HG03460 (cell line): ENCODE data around the gene RCOR1.

Experiments used
- ATAC-seq: cut with Tn5 transposase; IDR thresholded peaks from one replicate; pipeline ENCODE4 v1.9.1; 2021; ENCODE audit not compliant: unreplicated experiment

RCOR1 gene

GRCh38 chr14:102668291-102668873 is 75.9 kb downstream of the RCOR1 start:
- no peak for ATAC-seq

DNA sequence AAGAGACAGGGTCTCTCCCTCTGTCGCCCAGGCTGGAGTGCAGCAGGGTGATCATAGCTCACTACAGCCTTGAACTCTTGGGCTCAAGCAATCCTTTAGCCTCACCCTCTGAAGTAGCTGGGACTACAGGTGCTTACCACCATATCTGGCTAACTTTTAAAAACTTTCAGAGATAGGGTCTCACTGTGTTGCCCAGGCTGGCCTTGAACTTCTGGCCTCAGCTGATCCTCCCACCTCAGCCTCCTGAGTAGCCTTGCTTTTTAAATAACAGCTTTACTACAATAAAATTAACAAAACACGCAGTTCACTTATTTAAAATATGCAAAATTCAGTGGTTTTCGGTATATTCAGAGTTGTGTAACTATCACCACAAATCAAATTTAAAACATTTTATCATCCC is 79.0 kb downstream of the RCOR1 start:
- no peak for ATAC-seq

DNA sequence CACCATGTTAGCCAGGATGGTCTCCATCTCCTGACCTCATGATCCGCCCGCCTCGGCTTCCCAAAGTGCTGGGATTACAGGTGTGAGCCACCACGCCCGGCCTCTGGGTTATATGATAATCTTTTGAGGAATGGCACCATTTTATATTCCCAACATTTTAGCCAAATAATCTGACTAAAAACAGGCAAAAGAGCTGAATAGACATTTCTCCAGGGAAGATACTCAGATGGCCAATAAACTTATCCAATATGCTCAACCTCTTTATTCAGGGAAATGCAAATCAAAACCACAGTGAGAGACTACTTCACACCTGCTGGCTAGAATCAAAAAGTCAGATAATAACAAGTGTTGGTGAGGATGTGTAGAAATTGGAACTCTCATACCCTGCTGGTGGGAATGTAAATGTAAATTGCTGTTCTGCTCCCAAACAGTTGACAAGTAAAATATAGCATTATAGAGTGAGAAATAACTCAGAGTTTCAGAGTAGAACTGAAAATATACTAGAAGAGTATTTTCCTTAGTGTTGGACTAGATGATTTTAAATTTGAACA is 80.0 kb downstream of the RCOR1 start:
- ATAC-seq, result no peak

GRCh38 chr14:102675396-102675795 is 82.9 kb downstream of the RCOR1 start:
- ATAC-seq, result no peak

GRCh38 chr14:102678394-102678793 is 85.9 kb downstream of the RCOR1 start:
- ATAC-seq, result no peak

GRCh38 chr14:102683399-102684297 is 91.2 kb downstream of the RCOR1 start:
- ATAC-seq, result no peak

DNA sequence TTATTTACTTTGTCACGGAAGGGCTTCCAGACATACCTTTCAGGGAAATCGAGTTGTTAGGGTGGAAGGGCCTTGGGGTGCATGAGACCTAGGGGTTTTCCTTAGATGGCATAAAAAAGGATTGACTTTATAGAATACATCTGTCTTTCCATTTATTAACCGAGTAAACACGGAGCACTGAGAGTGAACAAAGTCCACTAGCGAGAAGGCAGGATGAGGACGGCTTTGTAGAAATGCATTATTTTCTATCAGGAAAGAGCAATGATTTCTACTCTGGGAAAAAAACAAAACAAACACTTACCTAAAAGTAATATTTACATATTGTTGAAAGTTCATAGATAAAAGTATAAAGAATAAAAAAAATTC is 91.8 kb downstream of the RCOR1 start:
- ATAC-seq, result no peak

GRCh38 chr14:102686196-102686801 is 93.8 kb downstream of the RCOR1 start:
- no peak for ATAC-seq

- no peak for ATAC-seq
Measured at GRCh38 chr14:102688290-102688689, 95.8 kb downstream of the RCOR1 start.

DNA sequence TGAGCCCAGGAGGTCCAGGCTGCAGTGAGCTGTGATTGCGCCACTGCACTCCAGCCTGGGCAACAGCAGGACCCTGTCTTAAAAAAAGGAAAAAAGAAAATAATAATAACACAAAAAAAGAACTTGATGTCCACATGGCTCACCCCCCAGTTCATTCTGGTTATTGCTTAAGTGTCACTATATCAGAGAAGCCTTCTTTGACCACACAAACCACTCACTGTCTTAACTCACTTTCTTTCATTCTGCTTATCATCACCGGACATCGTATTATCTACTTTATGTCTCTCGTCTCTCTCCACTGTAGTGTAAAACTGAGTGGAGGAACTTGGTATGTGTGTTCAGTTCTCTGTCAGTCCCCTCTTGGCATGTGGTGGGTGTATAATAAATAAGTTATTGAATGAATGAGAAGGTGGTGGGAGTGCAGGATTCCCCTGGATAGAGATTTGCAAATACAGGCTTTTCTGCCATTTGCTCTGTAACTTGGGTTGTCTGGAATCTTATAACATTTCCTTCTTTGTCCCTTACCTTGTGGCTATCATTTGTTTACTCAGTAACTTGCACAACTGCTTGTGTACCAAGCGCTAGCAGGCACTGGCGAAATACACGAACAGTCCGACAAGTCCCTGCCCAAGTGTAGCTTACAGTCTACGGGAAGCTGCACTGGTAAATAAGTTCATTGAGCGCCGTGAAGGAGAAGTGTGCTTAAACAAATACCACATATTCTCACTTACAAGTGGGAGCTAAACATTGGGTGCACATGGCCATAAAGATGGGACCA is 98.2 kb downstream of the RCOR1 start:
- no peak for ATAC-seq

GRCh38 chr14:102691763-102692162 is 99.3 kb downstream of the RCOR1 start:
- ATAC-seq, result no peak

DNA sequence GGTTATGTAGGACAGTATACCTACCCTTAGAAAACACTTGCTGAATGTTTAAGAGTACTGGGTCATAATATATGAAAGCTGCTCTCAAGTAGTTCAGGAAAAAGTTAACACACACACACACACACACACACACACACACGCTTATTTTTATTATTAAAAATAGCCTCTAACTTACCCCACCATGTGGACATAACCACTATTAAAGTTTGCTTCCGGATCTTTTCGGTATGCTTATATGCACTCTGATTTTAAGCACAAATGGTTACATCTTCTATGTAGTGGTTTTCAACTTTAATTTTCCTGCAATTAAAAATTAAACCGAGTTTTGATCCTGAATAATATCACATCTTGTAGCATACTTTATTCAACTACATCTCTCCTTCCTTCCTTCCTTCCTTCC is 99.9 kb downstream of the RCOR1 start:
- no peak for ATAC-seq

- ATAC-seq, result no peak
Measured at GRCh38 chr14:102693006-102693755, 100.7 kb downstream of the RCOR1 start.

DNA sequence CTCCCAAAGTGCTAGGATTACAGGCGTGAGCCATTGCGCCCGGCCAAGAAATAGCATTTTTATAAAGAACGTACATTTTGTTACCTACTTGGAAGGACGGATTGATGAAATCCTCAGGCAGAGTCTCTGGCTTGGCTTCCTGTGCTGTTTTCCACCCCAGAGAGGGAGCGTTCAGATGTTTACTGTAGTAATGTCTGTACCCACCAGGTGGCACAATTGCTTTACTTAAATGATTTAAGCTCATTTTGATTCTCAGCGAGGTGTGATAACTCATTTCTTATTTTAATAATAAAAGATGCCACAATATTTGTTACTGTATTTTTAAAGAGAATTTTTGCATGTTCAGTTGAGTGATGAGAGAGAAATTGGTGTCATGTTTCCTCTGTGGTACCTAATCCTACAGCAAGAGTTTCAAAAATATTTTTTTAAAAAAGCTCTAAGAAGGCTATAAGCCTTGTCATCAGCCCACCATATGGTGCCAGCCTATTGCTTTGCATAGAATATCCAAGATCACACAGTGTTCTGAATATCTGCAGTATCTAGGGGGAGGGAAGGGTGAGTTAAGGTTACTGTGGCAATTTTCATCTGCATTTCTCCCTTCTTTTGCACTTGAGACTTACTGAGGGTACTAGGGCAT is 102.2 kb downstream of the RCOR1 start:
- no peak for ATAC-seq

- no peak for ATAC-seq
Measured at GRCh38 chr14:102695167-102695555, 102.7 kb downstream of the RCOR1 start.

GRCh38 chr14:102696332-102696731 is 103.9 kb downstream of the RCOR1 start:
- ATAC-seq, result no peak

DNA sequence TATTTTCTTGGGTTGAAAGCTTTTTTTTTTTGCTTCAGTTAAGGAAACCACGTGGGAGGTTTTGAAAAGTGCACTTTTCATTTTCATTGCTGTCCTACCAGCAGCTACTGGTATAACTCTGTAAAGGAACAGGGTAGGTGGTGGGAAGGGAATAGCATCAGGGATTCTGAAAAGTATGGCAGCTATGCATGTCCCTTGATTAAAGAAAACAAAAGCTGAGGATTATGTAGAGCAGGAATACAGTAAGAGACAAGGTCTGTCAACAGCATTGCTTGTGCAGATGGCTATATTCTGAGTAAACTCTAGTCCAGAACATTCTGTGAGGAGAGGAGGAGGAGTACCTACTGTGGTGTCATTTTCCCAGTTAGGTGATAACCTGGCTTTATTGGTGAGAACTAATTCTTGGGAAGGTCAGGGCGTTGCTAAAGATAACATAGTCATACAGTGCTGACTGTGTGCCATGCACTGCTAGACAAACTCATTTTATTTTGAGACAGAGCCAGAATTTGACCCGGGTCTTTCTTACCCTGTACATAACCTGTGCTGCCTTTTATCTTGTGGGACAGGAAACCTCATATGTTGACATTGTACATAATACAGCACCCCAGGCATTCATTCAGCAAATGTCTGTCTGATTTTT is 104.5 kb downstream of the RCOR1 start:
- ATAC-seq, result no peak

DNA sequence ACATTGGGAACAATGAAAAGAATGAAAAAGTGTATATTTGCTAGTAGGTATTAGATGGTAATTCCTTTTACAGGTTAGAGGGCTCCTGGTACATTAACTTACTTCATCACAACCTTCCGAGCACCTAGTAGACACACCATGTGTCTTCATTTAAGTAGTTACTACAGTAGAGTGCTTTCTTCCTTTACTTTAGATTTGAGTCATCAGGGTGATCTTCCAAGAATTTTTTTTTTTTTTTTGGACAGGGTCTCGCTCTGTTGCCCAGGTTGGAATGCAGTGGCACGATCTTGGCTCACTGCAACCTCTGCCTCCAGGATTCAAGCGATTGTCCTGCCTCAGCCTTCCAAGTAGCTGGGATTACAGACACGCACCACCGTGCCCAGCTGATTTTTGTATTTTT is 105.1 kb downstream of the RCOR1 start:
- no peak for ATAC-seq

DNA sequence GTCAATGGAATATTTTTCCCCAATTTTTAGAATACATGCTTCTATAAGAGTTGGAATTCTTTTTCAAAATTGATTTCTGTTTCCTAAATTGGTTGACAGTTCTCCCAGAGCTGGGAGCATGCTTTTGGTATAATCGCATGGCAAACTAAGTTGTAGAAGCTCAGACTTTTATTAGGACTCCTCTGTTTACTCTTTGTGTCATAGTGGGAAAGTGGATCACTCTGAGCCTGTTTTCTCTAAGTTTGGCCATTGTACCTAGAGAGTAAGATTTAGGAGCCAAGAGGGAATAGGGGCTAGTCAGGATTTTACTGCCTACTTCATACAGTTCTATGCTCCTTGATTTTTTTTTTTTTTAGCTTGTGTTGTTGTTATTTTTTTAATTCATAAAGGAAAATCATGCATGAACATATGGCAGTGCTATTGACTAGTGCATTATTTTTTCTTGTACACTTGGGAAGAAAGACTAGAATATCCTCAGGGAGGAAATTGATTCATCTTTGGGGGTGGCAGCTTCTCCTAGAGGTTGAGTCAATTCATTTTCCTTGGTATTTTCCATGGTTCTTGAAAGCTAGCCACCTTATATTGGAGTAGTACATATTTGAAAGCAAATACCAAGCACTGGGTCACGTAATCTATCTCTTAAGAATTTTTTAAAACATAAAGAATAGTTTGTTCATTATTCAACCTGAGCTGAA is 107.1 kb downstream of the RCOR1 start:
- no peak for ATAC-seq
